Upper lobe of left lung (tissue), 4 donors: ENCODE measurements around the gene KRT80.

ENCODE experiments used
- EP300 ChIP-seq, 4 donors: sonication (generic); formaldehyde crosslinking; IDR thresholded peaks; one replicate each; pipeline ENCODE4 v1.5.1; 2017; ENCODE audit warnings: antibody characterized with exemption in 4 of 4, control low read depth in 2 of 4
- POLR2A ChIP-seq, 4 donors: fragments of 450-650 bp; IDR thresholded peaks; one replicate each; pipeline ENCODE4 v1.5.1; 2016 to 2017; ENCODE audit warnings: antibody characterized with exemption in 4 of 4, mild to moderate bottlenecking in 2 of 4
- TF ChIP-seq, protein P1 (sequence below), 6 experiments: fragments of 450-650 bp in 4 of 6; fragments of 200-600 bp in 2 of 6; sonication (generic) in 2 of 6; IDR thresholded peaks; one replicate each; pipeline ENCODE4 v1.5.1; 2016 to 2019; ENCODE audit warnings: antibody characterized with exemption in 6 of 6

DNA sequence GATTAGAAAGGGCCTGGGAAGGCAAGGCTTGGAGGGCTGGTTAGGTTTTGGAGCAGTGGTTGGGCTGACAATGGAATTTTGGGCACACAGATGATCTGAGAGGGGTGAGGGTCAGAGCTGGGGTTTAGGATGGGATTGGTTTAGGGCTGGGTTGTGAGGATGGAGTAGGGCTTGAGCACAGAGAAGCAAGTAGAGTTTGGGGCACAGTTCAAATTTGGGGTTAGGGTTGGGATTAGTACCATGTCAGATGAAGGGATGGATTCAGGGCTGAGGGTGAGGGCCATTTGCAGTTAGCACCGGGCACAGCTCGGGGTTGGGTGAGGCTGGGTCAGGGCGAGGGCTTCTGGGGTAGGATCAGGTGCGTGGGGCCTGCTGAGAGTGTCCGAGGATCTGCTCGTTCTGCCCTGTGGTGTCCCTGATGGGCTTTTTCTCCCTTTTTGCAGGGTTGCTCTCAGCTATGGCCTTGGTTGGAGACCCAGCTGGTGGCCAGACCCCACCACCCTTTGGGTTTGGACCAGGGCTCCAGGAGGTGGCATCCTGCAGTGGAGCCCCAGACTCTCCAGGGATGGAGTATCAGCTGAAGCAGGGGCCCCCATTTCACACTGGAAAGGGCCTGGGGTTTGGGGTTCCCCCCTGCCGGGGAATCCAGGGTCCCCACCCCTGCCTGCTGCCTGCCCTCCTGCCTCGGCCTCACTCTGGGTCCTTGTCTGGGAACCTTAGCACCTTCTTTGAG lies 45.6 kb downstream of the KRT80 start:
- TF ChIP-seq EP300 (IDR thresholded peaks at IDR 0.05) (no peak), POLR2A (IDR thresholded peaks at IDR 0.05) (no peak)
- TF ChIP-seq, protein P1, sequence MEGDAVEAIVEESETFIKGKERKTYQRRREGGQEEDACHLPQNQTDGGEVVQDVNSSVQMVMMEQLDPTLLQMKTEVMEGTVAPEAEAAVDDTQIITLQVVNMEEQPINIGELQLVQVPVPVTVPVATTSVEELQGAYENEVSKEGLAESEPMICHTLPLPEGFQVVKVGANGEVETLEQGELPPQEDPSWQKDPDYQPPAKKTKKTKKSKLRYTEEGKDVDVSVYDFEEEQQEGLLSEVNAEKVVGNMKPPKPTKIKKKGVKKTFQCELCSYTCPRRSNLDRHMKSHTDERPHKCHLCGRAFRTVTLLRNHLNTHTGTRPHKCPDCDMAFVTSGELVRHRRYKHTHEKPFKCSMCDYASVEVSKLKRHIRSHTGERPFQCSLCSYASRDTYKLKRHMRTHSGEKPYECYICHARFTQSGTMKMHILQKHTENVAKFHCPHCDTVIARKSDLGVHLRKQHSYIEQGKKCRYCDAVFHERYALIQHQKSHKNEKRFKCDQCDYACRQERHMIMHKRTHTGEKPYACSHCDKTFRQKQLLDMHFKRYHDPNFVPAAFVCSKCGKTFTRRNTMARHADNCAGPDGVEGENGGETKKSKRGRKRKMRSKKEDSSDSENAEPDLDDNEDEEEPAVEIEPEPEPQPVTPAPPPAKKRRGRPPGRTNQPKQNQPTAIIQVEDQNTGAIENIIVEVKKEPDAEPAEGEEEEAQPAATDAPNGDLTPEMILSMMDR (IDR thresholded peaks at IDR 0.05) = no peak
